Measurements from ENCODE around the gene PALLD.

DNA sequence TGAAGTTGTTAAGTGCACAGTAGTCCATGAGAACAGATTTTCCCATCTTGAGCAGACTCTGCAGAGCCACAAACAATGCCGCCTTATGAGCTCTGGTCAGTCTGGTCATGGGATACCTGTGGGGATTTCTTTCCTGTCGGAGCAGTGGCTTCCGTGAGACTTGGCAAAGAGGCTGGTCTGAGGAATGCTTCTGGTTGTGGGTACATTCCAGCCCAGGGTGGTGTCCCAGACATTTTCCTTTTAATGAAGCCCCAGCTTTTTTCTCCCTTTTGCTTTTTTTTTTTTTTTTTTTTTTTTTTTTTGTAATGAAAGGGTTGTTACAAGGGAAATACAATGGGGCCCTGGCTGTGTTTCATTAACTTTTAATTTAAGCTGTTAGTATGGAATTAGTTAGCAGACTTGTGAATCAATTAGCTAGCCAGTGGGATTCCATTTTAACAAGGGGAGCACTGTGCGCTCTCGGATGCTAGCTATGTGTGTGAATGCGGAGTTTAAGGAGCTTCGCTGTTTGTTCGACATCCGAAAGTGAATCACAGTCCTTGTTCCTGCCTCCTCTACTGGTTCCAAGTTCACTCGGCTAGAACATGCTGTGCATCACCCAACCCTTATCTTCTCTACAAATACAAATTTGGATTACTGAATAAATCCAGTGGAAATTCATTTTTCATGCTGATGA, 288.1 kb downstream of the PALLD start:
- TF ChIP-seq, protein P1, sequence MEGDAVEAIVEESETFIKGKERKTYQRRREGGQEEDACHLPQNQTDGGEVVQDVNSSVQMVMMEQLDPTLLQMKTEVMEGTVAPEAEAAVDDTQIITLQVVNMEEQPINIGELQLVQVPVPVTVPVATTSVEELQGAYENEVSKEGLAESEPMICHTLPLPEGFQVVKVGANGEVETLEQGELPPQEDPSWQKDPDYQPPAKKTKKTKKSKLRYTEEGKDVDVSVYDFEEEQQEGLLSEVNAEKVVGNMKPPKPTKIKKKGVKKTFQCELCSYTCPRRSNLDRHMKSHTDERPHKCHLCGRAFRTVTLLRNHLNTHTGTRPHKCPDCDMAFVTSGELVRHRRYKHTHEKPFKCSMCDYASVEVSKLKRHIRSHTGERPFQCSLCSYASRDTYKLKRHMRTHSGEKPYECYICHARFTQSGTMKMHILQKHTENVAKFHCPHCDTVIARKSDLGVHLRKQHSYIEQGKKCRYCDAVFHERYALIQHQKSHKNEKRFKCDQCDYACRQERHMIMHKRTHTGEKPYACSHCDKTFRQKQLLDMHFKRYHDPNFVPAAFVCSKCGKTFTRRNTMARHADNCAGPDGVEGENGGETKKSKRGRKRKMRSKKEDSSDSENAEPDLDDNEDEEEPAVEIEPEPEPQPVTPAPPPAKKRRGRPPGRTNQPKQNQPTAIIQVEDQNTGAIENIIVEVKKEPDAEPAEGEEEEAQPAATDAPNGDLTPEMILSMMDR (IDR thresholded peaks at IDR 0.05) = no peak
- TF ChIP-seq POLR2A (IDR thresholded peaks at IDR 0.05) = no peak

Data from testis (tissue), 2 donors.